IPS DF 19.7 (cell line): ENCODE data around the gene EHBP1.

ENCODE experiments used
- DNase-seq: peaks from one replicate; pipeline ENCODE4 v3.0.0-alpha.2; 2013; ENCODE audit warnings: low read depth, low spot score

The EHBP1 gene

GRCh38 chr2:62958206-62958605, 252.7 kb downstream of the EHBP1 start:
- DNase-seq, result no peak

GRCh38 chr2:62964050-62964449, 258.5 kb downstream of the EHBP1 start:
- no peak for DNase-seq

GRCh38 chr2:62964671-62965070, 259.2 kb downstream of the EHBP1 start:
- no peak for DNase-seq

- no peak for DNase-seq
Observed at GRCh38 chr2:62966991-62967390, 261.5 kb downstream of the EHBP1 start.

GRCh38 chr2:62968168-62968567, 262.7 kb downstream of the EHBP1 start:
- no peak for DNase-seq

GRCh38 chr2:62968668-62969067, 263.2 kb downstream of the EHBP1 start:
- DNase-seq, result no peak

- no peak for DNase-seq
Observed at GRCh38 chr2:62971936-62972335, 266.4 kb downstream of the EHBP1 start.

- DNase-seq, result no peak
Observed at GRCh38 chr2:62972601-62973000, 267.1 kb downstream of the EHBP1 start.

GRCh38 chr2:62974999-62975398, 269.5 kb downstream of the EHBP1 start:
- no peak for DNase-seq

- no peak for DNase-seq
Observed at GRCh38 chr2:62991605-62992004, 286.1 kb downstream of the EHBP1 start.

- no peak for DNase-seq
Observed at GRCh38 chr2:62992561-62992960, 287.0 kb downstream of the EHBP1 start.

GRCh38 chr2:62994206-62994605, 288.7 kb downstream of the EHBP1 start:
- no peak for DNase-seq

- no peak for DNase-seq
Observed at GRCh38 chr2:62996534-62997186, 291.1 kb downstream of the EHBP1 start.

- no peak for DNase-seq
Observed at GRCh38 chr2:62998949-62999348, 293.4 kb downstream of the EHBP1 start.

GRCh38 chr2:62999905-63000304, 294.4 kb downstream of the EHBP1 start:
- no peak for DNase-seq

GRCh38 chr2:63000801-63001200, 295.3 kb downstream of the EHBP1 start:
- no peak for DNase-seq

- DNase-seq, result no peak
Observed at GRCh38 chr2:63001576-63001975, 296.1 kb downstream of the EHBP1 start.

- DNase-seq, result no peak
Observed at GRCh38 chr2:63003351-63003750, 297.8 kb downstream of the EHBP1 start.

- no peak for DNase-seq
Observed at GRCh38 chr2:63007813-63008458, 302.4 kb downstream of the EHBP1 start.

GRCh38 chr2:63008838-63009237, 303.3 kb downstream of the EHBP1 start:
- no peak for DNase-seq

GRCh38 chr2:63009490-63009889, 304.0 kb downstream of the EHBP1 start:
- DNase-seq, result no peak

GRCh38 chr2:63012541-63012940, 307.0 kb downstream of the EHBP1 start:
- no peak for DNase-seq

GRCh38 chr2:63013438-63013837, 307.9 kb downstream of the EHBP1 start:
- DNase-seq, result no peak

- no peak for DNase-seq
Observed at GRCh38 chr2:63015389-63015788, 309.9 kb downstream of the EHBP1 start.
